HT-29 (cell line): ENCODE results near the gene WDR36. TPM values are rescaled to one million over a fixed set of nuclear protein-coding genes. Genes with fewer than 3 reads are reported as not detected.

Experiments used
- DNase-seq: peaks from one replicate; pipeline ENCODE4 v3.0.0-alpha.2; 2015; ENCODE audit warnings: low spot score
- total RNA-seq: library from RNA; depleted of rRNA; stranded (reverse); fragments of >200 nt; shearing (Covaris generic); gene quantifications from 2 replicates; pipeline ENCODE4 v1.2.3, GENCODE V29; 2014; rRNA removed

WDR36 gene
- 21.4 and 26.4 TPM in 2 replicates for total RNA-seq

DNA sequence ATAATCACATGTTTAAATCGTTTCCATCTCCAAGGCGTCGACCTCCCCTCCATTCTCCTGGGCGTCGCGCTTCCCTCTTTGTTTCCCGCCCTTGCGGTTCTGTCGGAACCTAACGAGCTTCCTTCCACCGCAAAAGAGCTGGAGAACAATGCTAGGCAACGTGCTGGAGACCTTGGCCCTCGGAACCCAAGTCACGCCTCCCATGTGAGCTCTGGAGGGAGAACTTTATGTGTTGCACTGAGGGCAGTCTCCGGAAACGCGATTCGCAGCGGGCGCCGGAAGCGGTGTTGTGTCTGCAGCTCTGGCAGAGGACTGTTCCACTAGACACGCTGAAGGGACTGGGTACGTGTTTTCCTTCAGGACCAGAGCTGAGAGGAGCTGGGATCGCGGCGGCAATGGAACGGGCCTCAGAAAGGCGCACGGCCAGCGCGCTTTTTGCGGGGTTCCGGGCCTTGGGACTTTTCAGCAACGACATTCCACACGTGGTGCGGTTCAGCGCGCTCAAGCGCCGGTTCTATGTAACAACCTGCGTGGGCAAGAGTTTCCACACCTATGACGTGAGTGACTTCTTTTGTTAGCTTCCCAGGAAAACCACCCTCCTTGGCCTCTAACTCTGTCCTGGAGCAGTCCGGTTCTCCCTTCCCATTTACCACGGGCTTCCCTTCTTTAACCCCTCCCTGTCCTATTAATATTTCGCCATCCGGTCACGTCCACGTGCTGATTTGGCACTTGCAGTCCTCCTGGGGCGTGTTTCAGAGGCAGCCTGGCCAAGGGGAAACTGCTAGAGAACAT lies at the start of gene WDR36:
Gene WDR36, plus strand, starts transcription at position 287 of the 792 bp plus-strand sequence. Its CDS starts 109 bp downstream, at position 396.
- peak; percentile 92 for DNase-seq

GRCh38 chr5:111043712-111044506 lies 48.2 kb upstream of the WDR36 start:
- DNase-seq, result no peak

DNA sequence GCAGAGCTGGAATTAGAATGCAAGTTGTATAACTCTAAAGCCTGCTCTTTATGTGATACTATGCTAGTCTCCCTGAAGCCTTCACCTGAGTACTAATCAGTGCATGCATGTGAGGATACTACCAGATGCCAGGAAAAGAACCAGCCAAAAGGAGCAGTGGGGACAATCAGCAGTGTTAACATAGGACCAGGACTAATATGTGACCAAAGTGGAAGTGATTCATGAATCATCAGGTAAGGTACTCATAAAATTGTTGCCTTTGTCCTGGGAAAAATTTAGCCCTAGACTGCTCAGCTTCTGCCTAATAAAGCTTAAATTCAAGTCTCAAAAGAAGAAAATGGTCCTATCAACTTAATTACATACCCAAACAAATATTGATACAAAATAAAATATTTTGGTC lies 34.1 kb upstream of the WDR36 start:
- DNase-seq, result no peak

GRCh38 chr5:111060169-111060568 lies 32.0 kb upstream of the WDR36 start:
- no peak for DNase-seq

- no peak for DNase-seq
These were observed 30.5 kb upstream of the WDR36 start for GRCh38 chr5:111061618-111062017.

DNA sequence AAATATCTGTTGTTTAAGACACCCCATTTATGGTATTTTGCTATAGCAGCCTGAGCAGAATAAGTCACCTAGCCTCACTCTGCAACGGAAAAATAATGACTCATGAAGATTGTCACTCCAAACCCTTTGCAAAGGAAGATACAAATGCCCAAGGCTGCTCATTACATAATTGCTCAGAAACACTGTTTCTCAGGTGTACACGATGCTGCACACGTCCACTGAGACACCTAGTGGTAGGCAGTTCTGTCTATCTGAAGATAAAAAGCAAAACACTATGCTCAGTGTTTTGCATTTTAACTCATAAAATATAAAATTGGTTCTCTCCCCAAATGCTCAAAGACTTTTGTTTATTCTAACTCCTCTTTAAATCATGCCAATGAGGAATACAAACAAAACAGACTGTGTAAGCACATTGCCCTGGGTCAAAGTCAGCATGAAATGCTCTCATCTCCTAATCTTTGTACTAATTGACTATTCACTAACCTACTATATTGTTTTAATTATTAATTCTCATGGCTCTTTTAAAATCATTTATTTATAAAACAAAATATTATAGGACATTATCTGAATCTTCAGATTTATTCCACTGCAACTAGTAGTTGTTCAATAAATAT lies 28.3 kb upstream of the WDR36 start:
- peak; percentile 57 for DNase-seq

GRCh38 chr5:111066261-111066938 lies 25.7 kb upstream of the WDR36 start:
- DNase-seq, result no peak

GRCh38 chr5:111068213-111068612 lies 23.9 kb upstream of the WDR36 start:
- no peak for DNase-seq

GRCh38 chr5:111069839-111070238 lies 22.3 kb upstream of the WDR36 start:
- DNase-seq, result no peak

- DNase-seq, result no peak
These were observed 21.6 kb upstream of the WDR36 start for GRCh38 chr5:111070272-111071134.

DNA sequence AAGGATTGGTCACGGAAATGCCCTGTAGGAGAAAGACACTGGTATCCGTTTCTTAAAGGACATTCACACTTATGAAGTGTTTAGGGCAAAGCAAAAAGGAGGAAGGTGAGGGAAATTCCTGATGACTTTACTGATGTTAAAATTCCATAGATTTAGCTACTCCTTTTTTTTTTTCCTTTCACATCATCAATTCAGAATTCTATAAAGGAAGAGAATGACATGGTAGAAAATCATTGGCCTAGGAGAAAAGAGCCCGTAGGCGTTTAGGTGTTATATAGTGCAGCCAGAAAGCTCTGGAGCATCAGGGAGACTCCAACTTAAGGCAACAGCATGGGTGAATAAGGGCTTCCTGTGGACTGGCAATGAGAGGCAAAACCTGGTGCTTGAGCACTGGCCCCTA lies 20.7 kb upstream of the WDR36 start, which contains the start of gene TSLP:
Gene TSLP, plus strand, starts transcription at position 301 of the 400 bp plus-strand sequence. CDS start 178 bp downstream, outside the sequence.
- DNase-seq, result no peak

- DNase-seq, result no peak
These were observed 19.0 kb upstream of the WDR36 start for GRCh38 chr5:111072949-111073682.

GRCh38 chr5:111074244-111074643 lies 17.9 kb upstream of the WDR36 start:
- no peak for DNase-seq

DNA sequence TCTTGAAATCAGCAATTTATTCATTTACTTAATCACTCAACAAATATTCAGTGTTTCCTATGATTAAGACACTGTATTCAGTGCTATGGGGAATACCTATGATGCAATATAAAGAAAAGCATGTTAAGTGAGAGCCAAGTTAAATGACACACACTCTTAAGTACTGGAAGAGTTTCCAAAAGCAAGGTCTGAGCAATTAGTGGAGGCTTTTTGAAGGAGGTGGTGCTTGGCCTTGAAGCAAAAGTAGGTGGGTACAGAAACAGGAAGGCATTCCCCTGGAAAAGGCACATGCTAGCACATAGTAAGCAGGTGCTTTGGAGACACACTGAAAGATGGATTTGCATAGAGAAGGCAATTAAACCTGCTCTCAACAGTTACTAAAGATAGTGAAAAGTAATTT lies 16.6 kb upstream of the WDR36 start:
- DNase-seq, result no peak

DNA sequence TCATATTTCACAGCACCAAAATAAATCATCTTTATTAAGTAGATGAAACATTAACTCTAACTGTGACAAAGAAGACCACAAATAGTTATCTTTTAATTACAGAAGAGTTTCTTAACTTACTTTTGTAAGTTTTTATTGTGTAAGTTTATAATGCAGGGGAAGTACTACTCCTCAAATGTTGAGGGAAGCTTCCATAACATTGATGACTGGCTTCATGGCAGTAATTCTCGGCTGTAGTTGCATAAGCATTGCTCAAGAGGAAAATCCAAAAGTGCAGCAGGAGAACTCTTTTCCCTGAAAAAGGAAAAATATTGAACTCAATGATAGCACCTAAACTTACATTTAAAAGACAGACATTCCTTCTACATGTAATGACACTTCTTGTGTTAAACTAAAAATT lies 16.1 kb upstream of the WDR36 start:
- DNase-seq, result no peak

- DNase-seq, result no peak
These were observed 14.5 kb upstream of the WDR36 start for GRCh38 chr5:111077678-111078077.

DNA sequence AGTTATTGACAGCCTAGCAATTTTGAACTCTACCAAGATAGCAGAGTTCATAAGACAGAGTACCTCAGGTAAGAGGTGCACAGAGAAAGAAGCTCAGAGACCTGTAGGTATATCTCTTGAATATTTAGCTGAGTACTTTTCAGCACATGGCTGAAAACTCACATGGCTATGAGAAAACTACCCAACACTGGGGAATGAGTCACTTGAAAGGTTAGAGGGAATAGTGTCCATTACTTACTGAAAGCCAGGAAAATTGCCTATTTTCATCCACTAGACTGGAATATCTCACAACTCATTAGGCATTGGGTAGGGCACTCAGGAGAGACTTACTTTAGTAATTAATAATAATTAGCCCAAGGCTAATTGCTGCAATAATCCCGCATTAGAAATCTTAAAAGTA lies 12.3 kb upstream of the WDR36 start:
- no peak for DNase-seq

- DNase-seq, result no peak
These were observed 8.8 kb upstream of the WDR36 start for GRCh38 chr5:111083323-111083722.

GRCh38 chr5:111095982-111096381 lies 3.8 kb downstream of the WDR36 start:
- DNase-seq, result no peak
